GM18868 (cell line): ENCODE data around the gene PRPS1.
"Not testable (repeated sequence)": the region's sequence is repeated elsewhere in the genome, so short reads cannot be mapped to it uniquely, and the experiment has no call there.

Experiments
- ATAC-seq: cut with Tn5 transposase; IDR thresholded peaks from one replicate; pipeline ENCODE4 v1.9.1; 2021; ENCODE audit warnings: mild to moderate bottlenecking, moderate library complexity; ENCODE audit not compliant: unreplicated experiment

Gene PRPS1

GRCh38 chrX:107674480-107675364, 46.4 kb downstream of the PRPS1 start:
- ATAC-seq: peak; percentile 13

- ATAC-seq: no peak
These were observed 47.0 kb downstream of the PRPS1 start for GRCh38 chrX:107675365-107675654.

GRCh38 chrX:107675823-107676555, 47.7 kb downstream of the PRPS1 start:
- no peak for ATAC-seq

GRCh38 chrX:107676559-107677378, 48.5 kb downstream of the PRPS1 start:
- ATAC-seq: peak; percentile 25

DNA sequence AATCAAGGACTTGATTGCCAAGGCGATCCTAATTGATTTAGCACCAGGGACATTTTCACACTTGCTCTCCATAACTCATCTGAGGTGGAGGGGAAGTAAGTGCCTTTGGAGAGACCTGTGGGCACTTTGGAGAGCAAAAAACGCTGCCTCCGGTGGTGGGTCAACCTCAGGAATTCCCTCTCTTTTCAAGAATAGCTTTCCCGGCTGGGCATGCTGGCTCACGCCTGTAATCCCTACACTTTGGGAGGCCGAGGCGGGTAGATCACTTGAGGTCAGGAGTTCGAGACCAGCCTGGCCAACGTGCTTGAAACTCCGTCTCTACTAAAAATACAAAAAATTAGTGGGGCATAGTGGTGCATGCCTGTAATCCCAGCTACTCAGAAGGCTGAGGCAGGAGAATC, 49.2 kb downstream of the PRPS1 start:
- ATAC-seq: no peak

DNA sequence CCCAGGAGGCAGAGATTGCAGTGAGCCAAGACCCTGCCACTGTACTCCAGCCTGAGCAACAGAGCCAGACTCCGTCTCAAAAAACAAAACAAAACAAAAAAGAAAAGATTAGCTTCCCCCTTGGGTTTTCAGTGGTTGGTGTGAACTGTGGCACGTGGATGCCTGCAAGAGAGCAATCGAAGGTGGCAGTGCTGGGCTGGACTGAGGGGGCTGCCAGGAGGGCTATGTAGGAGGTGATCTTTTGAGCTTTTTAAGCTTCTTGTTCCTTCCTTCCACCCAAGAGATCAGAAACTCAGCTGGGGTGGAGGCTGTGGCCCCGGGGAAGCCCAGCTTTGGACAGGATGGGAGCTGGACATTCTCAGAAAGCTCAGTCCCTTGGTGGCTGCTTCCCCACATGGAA, 49.6 kb downstream of the PRPS1 start:
- ATAC-seq: no peak

- no peak for ATAC-seq
These were observed 50.8 kb downstream of the PRPS1 start for GRCh38 chrX:107678957-107679740.

- ATAC-seq: no peak
These were observed 53.9 kb downstream of the PRPS1 start for GRCh38 chrX:107682256-107682655.

DNA sequence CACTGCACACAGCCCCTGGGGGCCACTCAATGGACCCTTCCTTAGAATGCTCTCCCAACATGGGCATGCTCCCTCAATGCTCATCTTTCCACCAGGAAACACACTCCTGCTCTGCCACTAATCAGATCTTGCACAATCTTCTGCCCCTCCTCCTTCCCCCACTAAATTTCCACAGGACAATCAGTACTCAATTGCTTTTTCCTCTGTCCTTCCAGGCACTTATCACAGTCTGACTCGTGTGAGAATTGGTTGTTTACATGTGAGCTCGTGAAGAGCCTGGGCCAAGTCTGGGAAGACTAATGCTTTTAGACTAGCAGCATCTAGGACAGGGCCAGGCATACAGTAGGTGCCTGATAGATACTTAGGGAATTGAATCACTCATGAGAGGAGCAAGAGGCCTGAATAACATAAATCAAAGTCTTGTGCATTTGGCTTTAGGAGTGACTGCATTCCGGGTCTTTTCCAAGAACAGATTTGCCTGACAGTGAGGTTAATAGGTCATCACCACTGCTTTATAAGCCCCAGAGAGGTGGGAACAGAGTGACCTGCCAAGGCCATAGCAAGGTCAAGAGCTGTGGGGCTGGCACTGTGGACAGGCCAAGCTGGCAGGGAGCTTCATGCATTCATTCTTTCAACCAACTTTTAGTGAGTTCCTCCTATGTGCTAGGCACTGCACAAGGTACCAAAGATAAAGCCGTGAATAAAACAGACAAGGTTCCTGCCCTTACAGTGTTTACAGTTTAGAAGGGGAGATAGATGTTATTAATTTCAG, 55.0 kb downstream of the PRPS1 start:
- no peak for ATAC-seq

DNA sequence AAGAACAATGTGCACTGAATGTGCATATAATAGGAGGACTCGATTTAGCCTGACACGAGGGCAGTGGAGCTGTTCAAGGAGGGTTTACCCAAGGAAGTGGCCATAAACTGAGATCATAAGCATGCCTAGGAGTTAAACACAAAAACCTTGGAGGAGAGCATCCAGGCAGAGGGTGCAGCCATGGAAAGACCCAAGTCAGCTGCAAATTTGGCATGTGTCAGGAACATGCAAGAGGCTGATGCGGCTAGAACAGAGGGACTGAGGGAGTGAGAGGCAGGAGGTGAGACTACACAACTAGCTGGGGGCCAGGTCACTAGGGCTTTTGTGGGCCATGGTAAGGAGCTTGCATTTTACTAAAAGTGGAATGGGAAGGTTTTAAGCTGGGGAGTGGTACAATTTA, 55.6 kb downstream of the PRPS1 start:
- ATAC-seq: no peak

DNA sequence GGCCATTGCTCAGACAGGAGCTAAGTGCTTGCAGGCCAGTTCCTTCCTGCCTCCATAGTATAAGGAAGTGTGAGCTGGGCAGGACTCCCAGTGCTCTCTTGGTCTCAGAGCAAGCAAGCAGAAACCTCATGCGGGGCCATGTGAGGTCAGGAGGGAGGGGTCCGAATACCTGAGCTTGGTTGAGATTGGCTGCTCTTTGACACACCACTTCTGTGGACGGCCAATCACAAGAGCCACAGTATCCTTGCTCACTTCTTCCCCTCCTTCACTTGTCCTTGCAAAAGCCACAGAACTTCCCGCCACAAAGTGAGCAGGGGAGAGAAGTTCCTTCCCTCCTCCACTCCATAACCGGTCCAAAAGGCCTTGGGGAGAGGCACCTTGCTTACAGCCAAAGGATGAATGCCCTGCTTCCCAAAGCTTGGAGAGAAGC, 56.7 kb downstream of the PRPS1 start:
- ATAC-seq: peak; percentile 92

DNA sequence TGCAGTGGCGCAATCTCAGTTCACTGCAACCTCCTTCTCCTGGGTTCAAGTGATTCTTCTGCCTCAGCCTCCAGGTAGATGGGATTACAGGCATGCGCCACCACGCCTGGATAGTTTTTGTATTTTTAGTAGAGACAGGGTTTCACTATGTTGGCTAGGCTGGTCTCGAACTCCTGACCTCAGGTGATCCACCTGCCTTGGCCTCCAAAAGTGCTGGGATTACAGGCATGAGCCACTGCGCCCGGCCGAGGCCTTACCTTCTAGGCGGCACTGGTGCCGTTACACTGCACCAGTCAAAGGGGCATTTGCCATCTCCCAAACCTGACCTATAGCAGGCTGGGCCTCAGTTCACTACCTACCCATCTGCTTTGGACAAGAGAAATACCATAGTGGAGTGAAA, 57.3 kb downstream of the PRPS1 start:
- not testable (repeated sequence) for ATAC-seq

DNA sequence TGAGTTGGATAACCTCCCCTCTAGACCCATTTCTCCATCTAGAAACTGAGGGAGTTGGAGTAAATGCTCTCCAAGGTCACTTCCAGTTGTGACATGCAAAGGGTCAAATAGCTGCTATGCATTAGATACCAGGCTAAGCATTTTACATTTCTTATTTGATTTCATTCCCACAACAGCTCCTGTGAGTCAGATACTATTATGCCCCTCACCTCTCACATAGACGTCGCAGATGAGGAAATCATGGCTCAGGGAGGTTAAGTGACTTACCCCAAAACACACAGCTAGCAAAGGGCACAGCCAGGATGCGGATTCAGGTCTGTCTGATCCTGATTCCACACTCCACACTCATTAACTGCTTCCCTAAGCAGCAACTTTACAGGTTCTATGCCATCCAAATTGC, 57.7 kb downstream of the PRPS1 start:
- ATAC-seq: no peak

- no peak for ATAC-seq
These were observed 58.5 kb downstream of the PRPS1 start for GRCh38 chrX:107686792-107687191.

GRCh38 chrX:107687445-107687844, 59.1 kb downstream of the PRPS1 start:
- ATAC-seq: no peak

DNA sequence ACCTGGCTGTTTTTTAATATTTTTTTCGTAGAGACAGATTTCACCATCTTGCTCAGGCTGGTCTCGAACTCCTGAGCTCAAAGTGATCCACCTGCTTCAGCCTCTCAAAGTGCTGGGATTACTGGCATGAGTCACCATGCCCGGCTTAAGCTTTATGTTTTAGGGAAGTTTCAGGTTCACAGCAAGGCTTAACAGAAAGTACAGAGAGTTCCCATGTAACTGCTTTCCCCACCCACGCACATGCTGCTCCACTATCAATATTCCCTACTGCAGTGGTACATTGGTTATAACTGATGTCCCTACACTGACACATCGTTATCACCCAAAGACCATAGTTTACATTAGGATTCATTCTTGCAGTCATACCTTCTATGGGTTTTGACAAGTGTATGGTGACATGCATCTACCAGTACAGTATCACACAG, 62.7 kb downstream of the PRPS1 start:
- ATAC-seq: peak; percentile 58

DNA sequence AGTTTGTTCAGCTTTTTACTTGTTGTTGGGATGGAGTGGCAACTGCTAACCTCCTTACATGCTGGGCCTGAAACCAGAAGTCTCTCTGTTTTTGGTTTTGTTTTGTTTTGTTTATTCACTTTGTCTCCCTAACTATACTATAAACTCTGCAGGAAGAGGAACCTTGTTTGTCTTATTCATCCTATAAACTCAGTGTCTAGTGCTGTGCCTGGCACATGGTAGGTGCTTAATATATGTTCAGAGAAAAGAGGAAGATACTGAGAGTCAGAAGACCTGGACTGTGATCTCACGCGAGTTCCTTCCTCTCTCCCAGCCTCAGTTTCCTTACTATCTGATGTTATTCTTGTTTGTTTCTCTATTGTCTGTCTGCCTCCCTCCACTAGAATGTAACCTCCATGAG, 71.3 kb downstream of the PRPS1 start:
- no peak for ATAC-seq

- ATAC-seq: no peak
These were observed 72.0 kb downstream of the PRPS1 start for GRCh38 chrX:107700317-107700774.
